ENCODE measurements around the gene ZMYND11. TPM values are rescaled to one million over a fixed set of nuclear protein-coding genes. Genes with fewer than 3 reads are reported as not detected.

Gene ZMYND11
- polyA plus RNA-seq, 1 donor (not counting 4 experiments of a cell fraction or from before 2014, with no cell fraction given) = 36.1 TPM

GRCh38 chr10:219731-220472, 84.6 kb downstream of the ZMYND11 start:
- Histone ChIP-seq H3K27ac (ENCODE audit: control insufficient read depth, insufficient read depth, low read length) (no peak overlapping the region), H3K4me2 (ENCODE audit: control insufficient read depth, extremely low read depth, insufficient read depth, low read depth, low read length) (peak overlapping the region; percentile 20), H3K27me3 (ENCODE audit: control insufficient read depth, extremely low read depth, insufficient read depth, low read length) (no peaks in the 10 kb centered on the region), H3K79me2 (ENCODE audit: control insufficient read depth, insufficient read depth, low read length) (no peaks in the 10 kb centered on the region), H3K9me1 (ENCODE audit: control insufficient read depth, extremely low read depth, insufficient read depth, low read length) (no peaks in the 10 kb centered on the region), H3K4me1 (ENCODE audit: control insufficient read depth, extremely low read depth, insufficient read depth, low read length) (peaks cover 6% of the 10 kb centered on the region), H4K20me1 (ENCODE audit: control insufficient read depth, extremely low read depth, insufficient read depth, low read length) (no peaks in the 10 kb centered on the region), H3K4me3 (ENCODE audit: control insufficient read depth in 2 of 3, extremely low read depth in 1 of 3, insufficient read depth in 2 of 3, low read depth in 1 of 3, low read length in 3 of 3) (no peak overlapping the region), H2AFZ (ENCODE audit: control insufficient read depth, low read length) (no peak overlapping the region), H3K9me3 (ENCODE audit: control insufficient read depth, low read depth, low read length) (no peaks in the 10 kb centered on the region), H3K9ac (ENCODE audit: control insufficient read depth, extremely low read depth, insufficient read depth, low read length) (no peak overlapping the region), H3K36me3 (ENCODE audit: control insufficient read depth in 2 of 2, extremely low read depth in 1 of 2, insufficient read depth in 2 of 2, low read length in 2 of 2) (peaks cover 0 to 3% of the 10 kb centered on the region in 2 experiments)
- FAIRE-seq (peak; percentile 81), DNase-seq (ENCODE audit: low read depth, low spot score) (no peak)
- dilution Hi-C loops (cut with MboI; ENCODE audit: extremely low pct_ligation_motif_present, low sequenced_read_pairs) = no loop called here
- no peak for TF ChIP-seq EZH2 (IDR thresholded peaks at IDR 0.05; ENCODE audit: low read length)

DNA sequence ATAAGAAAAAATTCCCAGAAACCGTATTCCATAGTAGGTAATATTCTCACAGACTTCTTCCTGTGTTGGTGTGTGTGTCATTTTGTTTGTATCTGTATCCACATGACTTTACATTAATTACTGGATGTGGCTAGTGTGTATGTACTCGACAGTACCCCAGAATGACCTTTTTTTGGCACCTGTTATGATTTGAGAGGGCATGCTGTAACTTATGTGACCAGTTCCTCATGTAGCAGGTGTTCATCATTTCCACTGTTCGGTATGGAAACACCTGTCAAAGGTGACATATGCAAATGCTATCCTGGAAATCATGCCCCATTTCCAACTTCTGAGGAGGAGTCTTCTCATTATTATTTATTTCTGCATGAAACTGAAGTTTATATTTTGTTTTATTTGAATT, 89.3 kb downstream of the ZMYND11 start:
- TF ChIP-seq EZH2 (IDR thresholded peaks at IDR 0.05; ENCODE audit: low read length) = no peak
- TF ChIP-seq, protein P1, sequence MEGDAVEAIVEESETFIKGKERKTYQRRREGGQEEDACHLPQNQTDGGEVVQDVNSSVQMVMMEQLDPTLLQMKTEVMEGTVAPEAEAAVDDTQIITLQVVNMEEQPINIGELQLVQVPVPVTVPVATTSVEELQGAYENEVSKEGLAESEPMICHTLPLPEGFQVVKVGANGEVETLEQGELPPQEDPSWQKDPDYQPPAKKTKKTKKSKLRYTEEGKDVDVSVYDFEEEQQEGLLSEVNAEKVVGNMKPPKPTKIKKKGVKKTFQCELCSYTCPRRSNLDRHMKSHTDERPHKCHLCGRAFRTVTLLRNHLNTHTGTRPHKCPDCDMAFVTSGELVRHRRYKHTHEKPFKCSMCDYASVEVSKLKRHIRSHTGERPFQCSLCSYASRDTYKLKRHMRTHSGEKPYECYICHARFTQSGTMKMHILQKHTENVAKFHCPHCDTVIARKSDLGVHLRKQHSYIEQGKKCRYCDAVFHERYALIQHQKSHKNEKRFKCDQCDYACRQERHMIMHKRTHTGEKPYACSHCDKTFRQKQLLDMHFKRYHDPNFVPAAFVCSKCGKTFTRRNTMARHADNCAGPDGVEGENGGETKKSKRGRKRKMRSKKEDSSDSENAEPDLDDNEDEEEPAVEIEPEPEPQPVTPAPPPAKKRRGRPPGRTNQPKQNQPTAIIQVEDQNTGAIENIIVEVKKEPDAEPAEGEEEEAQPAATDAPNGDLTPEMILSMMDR (optimal IDR thresholded peaks at IDR 0.05 in 1 of 3, IDR thresholded peaks at IDR 0.05 in 1 of 3, conservative IDR thresholded peaks at IDR 0.05 in 1 of 3; ENCODE audit: extremely low read depth in 1 of 3, insufficient read depth in 2 of 3, low read length in 3 of 3) = no peak
- no peak overlapping the region for H2AFZ ChIP-seq (ENCODE audit: control insufficient read depth, low read length)
- H3K9me1 ChIP-seq (ENCODE audit: control insufficient read depth, extremely low read depth, insufficient read depth, low read length) = no peaks in the 10 kb centered on the region
- no peak for FAIRE-seq
- no peaks in the 10 kb centered on the region for H4K20me1 ChIP-seq (ENCODE audit: control insufficient read depth, extremely low read depth, insufficient read depth, low read length)
- no peak for DNase-seq (ENCODE audit: low read depth, low spot score)
- H3K4me1 ChIP-seq (ENCODE audit: control insufficient read depth, extremely low read depth, insufficient read depth, low read length) = peaks cover 10% of the 10 kb centered on the region
- H3K79me2 ChIP-seq (ENCODE audit: control insufficient read depth, insufficient read depth, low read length) = no peaks in the 10 kb centered on the region
- no peak overlapping the region for H3K4me3 ChIP-seq (ENCODE audit: control insufficient read depth in 2 of 3, extremely low read depth in 1 of 3, insufficient read depth in 2 of 3, low read depth in 1 of 3, low read length in 3 of 3)
- no peaks in the 10 kb centered on the region for H3K27me3 ChIP-seq (ENCODE audit: control insufficient read depth, extremely low read depth, insufficient read depth, low read length)
- H3K9ac ChIP-seq (ENCODE audit: control insufficient read depth, extremely low read depth, insufficient read depth, low read length) = no peak overlapping the region
- H3K36me3 ChIP-seq (ENCODE audit: control insufficient read depth in 2 of 2, extremely low read depth in 1 of 2, insufficient read depth in 2 of 2, low read length in 2 of 2) = peaks cover 0 to 3% of the 10 kb centered on the region in 2 experiments
- H3K27ac ChIP-seq (ENCODE audit: control insufficient read depth, insufficient read depth, low read length) = no peak overlapping the region
- H3K4me2 ChIP-seq (ENCODE audit: control insufficient read depth, extremely low read depth, insufficient read depth, low read depth, low read length) = no peak overlapping the region
- H3K9me3 ChIP-seq (ENCODE audit: control insufficient read depth, low read depth, low read length) = no peaks in the 10 kb centered on the region
- dilution Hi-C loops (cut with MboI; ENCODE audit: extremely low pct_ligation_motif_present, low sequenced_read_pairs) = no loop called here

All from keratinocyte (primary cell).